ENCODE results near the gene SATB2.

DNA sequence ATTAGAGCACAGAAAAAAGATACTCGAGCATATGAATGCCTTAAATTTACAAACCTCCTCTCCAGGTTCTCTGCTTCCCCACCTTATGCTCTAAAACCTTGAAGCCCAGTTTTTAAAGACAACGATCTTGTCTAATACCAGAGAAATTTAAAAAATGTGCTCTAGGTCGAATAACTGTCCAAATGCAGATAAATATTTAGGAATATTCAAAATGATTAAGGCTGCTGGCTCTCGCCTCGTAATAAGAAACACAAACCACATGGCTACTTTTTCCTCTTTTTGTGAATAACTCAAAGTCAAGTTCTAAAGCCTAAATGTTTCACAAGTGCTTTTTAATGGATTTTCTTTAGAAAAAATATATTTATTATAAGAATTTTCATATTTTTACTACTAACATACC lies 101.3 kb downstream of the SATB2 start:
- TF ChIP-seq, protein P1, sequence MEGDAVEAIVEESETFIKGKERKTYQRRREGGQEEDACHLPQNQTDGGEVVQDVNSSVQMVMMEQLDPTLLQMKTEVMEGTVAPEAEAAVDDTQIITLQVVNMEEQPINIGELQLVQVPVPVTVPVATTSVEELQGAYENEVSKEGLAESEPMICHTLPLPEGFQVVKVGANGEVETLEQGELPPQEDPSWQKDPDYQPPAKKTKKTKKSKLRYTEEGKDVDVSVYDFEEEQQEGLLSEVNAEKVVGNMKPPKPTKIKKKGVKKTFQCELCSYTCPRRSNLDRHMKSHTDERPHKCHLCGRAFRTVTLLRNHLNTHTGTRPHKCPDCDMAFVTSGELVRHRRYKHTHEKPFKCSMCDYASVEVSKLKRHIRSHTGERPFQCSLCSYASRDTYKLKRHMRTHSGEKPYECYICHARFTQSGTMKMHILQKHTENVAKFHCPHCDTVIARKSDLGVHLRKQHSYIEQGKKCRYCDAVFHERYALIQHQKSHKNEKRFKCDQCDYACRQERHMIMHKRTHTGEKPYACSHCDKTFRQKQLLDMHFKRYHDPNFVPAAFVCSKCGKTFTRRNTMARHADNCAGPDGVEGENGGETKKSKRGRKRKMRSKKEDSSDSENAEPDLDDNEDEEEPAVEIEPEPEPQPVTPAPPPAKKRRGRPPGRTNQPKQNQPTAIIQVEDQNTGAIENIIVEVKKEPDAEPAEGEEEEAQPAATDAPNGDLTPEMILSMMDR (IDR thresholded peaks at IDR 0.05): no peak
- no peak for TF ChIP-seq POLR2A (IDR thresholded peaks at IDR 0.05)

Data from ovary (tissue), 3 donors.